ENCODE data around the gene NEO1.

DNA sequence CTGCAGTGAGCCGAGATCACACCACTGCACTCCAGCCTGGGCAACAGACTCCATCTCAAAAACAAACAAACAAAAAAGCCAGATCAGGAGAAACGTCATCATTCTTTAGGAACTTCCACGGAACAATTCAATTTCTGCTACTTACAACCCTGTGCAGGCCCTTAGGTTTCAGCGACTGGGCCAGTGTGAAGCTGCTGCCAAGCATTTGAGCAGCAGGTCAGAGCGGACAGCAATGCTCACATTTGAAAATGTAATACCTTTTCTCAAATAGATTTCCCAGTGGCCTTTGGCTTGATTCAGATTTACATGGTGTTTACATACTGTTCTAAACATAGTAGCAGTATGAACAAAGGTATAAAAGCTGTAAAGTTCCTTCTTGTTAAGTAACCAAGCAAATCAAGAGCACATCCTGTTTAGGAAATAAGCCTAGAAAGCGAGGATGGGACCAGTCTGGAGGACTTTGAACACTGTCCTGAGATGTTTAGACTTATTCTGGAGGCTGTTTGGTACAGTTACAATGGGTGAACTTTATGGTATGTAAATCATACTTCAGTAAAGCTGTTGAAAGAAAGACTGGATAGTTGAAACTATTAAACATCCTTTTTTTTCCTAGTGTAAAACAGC lies 175.3 kb downstream of the NEO1 start:
- TF ChIP-seq POLR2A (IDR thresholded peaks at IDR 0.05; ENCODE audit: low read depth, low read length) (no peak), POLR2AphosphoS5 (IDR thresholded peaks at IDR 0.05; ENCODE audit: low read depth, low read length) (no peak), TAF1 (IDR thresholded peaks at IDR 0.05; ENCODE audit: borderline replicate concordance, low read depth, low read length) (no peak)

Data from GM12892 (cell line).